ENCODE data around the gene PAK5.

Gene PAK5

DNA sequence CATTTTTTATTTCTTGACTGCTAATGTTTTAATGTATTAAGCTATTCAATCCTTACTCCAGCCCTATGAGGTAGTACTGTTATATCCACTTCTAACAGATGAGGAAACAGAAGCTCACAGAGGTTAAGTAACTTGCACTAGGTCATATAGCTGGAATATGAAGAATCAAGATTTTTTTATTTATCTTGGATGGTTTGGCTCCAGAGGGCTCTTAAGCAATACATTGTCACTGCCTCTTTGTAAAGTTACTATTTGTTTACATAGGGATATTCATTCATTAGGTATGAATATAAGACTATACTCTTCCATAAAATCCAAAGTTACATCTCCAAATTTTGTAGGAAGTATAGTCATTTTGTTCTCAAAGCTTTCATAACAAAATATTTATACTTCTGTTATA is 210.7 kb downstream of the PAK5 start:
- no peak for DNase-seq (ENCODE audit: insufficient read length, low spot score)
- no peak for FAIRE-seq

DNA sequence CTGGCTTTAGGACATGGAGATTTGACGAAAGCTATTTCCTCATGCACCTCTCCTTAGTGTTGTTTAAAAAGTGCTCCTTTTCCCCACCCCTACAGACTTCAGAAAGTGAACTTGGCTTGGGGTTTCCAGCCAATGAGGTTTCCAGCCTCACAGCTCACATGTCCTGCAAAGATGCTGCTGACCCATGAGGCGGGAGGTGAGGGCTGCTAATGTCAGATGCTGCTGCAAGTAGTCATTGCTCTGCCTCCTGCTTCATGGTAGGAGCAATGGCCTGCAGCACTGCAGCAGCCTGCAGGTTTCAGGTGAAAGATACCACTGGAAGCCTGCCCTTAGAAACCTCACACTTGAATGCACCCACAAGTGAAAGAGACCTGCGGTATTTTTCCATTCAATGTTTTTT is 211.7 kb downstream of the PAK5 start:
- FAIRE-seq (no peak), DNase-seq (ENCODE audit: insufficient read length, low spot score) (no peak)

DNA sequence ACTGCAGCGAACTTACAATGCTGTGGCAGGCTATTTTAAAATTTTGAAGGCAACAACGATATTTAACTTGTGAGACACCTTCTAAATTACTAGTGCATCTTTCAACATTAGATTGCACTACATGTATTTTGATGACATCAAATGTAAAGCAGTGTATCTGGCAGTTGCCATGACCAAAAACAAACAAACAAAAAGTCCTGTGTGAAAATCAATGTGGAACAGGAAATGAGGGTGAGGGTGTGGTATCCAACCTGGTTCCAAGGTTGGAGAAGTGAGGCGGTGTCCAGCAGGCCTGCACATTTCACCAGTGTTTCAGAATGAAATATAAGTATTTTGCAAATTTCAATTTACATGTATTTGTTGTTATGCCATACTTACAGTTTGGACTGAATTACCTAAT is 212.5 kb downstream of the PAK5 start:
- no peak for FAIRE-seq
- DNase-seq (ENCODE audit: insufficient read length, low spot score): no peak

DNA sequence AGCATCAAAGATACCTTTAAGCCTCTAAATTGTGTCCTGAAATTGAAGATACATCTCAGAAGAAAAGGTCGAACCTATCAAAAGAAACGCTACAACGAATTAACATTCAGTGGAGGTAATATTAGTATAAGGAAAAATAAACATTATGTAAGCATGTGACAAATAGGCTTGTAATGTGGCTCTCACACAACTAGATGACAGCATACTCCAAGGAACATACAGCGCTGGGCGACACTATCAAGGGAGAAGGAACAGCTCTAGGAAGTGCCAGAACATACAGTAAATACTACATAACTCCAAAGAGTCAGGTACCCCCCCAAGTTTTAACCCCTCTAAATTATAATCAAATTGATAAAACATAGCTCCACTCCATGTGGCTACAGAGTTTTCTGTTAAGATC is 220.9 kb downstream of the PAK5 start:
- no peak for FAIRE-seq
- DNase-seq (ENCODE audit: insufficient read length, low spot score): no peak

DNA sequence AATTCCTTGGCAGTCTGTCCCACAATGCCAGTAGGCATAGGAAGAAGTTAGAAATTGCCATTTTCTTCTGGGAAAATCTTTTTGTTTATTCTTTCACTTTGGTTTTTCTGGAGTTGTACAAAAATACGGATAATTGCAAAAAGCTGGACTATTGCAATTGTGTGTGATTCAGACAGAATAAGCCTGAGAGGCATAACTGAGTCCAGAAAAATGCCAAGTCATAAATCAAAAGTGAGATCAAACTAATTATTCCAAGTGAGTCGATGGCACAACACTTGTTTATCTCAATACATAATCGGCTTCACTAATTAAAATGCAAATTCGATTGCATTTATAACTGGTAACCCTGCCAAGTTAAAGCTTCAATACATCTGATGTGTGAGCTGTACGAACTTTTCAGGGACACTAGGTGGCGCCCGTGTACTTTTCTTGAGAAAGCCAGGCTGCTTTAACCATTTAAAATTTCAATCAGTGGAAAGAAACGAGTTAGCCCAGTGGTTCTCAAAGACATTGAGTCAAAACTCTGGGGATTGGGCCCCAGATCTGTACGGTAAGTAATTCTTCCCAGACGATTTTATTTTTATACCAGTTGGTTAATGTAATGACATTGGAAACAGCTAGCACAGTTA is 221.9 kb downstream of the PAK5 start:
- DNase-seq (ENCODE audit: insufficient read length, low spot score) (no peak), FAIRE-seq (peak; percentile 83)

DNA sequence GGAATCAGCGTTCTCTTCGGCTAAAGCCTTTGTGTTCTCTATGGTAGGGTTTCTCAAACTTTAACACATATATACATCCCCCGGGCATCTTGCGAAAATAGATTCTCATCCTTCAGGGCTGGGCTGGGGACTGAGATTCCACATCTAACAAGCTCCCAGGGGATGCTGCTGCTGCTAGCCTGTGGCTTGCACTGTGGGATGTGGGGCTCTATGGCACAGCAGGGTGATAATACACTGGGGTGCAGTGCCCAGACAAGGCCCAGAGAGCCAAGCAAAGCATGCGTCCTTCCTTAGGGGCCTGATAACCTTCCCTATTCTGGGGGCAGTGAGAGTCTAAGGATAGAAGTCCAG is 222.4 kb downstream of the PAK5 start:
- no peak for DNase-seq (ENCODE audit: insufficient read length, low spot score)
- no peak for FAIRE-seq

DNA sequence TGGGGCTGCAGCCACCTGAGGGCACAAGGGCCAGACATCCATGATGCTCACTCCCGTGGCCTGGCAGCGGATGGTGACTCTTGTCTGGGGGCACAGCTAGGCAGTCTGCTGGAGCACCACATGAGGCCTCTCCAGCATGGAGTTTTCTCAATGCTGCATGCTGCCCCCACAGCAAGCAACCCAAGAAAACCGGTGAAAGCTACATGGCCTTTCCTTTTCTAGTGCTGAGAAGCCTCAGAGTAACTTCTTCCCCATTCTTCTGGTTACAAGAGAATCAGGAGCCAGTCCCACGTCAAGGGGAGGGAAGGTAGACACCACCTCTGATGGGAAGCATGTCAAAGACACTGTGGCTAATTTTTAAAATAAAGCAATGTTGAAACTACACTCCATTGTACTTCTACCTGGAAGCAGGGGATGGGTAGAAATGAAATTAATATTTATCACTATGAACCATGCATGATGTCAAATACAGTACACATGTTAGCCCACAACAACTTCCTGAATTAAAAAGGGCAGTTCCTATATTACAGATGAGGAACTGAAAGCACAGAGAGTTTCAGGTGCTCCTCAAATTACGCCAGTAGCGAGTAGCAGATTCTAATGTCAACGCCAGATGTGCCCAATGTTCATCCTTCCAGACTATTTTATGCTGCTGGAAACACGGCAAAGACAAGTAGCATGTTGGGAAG is 223.0 kb downstream of the PAK5 start:
- DNase-seq (ENCODE audit: insufficient read length, low spot score) (peak; percentile 16), FAIRE-seq (peak; percentile 84)

DNA sequence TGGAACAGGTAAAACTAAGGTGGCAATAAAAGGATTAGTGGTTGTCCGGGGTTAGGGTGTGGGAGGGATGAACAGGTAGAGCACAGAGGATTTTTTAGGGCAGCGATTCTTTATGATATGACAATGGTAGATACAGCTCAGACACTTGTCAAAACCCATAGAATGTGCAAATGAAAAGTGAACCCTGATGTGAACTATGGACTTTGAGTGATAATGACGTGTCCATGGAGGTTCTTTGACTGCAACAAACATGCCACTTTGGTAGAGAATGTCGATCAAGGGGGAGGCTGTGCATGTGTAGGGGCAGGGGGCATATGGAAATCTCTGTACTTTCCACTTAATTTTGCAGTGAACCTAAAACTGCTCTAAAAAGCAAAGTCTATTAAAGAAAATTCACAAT is 223.8 kb downstream of the PAK5 start:
- DNase-seq (ENCODE audit: insufficient read length, low spot score) (no peak), FAIRE-seq (peak; percentile 68)

DNA sequence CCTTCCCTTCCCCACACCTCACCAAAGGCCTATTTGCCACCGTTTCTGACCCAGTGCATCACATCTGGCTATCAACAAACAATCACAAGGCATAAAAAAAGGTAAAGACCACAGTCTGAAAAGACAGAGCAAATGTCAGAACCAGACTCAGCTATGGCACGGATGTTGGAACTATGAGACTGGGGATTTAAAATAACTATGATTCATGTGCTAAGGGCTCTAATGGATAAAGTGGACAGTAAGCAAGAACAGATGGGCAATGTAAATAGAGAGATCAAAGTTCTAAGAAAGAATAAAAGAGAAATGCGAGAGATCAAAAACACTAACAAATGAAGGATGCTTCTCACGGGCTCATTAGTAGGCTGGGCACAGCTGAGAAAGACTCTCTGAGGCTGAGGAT is 225.0 kb downstream of the PAK5 start:
- DNase-seq (ENCODE audit: insufficient read length, low spot score) (no peak), FAIRE-seq (no peak)

DNA sequence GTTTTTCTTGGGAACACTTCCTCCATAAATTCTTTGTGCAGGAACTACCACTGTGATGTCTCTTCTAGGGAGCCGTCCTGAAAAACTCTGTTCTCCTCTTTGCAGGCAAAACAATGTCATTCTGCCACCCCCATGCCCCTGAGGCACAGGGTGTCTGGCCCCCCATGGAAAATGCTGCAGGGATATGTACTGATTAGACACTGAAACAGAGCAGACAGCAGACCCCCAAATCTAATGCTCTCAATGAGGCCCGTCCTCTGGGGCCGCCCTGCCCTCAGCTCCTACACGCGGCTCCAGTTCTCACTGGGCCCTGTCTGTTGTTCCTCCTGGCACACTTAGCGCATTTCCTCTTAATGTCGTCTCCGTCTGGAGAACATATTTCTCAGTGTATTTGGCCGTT is 227.0 kb downstream of the PAK5 start:
- no peak for FAIRE-seq
- DNase-seq (ENCODE audit: insufficient read length, low spot score): no peak

DNA sequence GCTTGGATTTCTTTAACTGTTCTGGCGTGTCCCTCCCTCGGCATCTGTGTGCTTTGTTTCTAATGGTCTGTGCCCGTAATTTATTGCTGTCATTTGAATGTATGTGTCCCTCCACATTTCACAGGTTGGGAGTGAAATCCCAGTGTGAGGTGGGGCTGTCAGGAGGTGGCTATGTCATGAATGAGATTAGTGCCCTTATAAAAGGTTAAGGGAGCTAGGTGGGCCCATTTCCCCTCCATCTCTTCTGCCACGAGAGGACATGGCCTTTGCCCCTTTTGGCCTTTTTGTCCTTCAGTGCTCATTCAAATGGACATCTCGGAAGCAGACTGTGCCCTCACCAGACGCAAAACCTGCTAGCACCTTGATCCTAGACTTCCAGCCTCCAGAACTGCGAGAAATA is 228.2 kb downstream of the PAK5 start:
- FAIRE-seq (no peak), DNase-seq (ENCODE audit: insufficient read length, low spot score) (no peak)

DNA sequence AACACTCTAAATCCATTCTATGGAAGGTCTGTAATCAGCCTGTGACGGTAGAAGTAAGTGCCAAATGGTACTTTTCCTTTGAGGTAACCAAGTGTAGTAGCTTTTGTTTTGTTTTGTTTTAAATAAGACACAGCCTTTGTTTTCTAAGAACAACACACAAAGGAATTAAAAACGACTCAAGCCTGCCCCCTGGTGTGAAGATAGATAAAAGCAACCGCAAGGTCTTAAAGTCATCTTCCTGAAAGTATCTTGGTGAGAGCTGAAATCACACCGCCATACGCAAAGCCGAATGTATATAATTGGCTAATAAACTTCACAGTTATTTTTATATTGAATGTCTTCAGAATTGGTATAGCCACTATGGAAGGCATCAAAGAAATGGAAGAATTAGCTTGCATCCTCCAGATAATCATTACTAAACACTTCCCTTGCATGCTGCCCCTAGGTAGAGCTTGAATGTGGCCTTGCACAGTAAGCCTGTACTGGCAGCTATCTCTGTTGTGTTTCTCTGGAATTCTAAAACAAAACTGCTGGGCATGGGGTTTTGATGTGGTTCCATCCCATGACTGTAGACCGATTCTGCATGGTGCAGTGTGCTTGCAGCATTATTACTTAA is 228.9 kb downstream of the PAK5 start:
- DNase-seq (ENCODE audit: insufficient read length, low spot score): no peak
- no peak for FAIRE-seq

DNA sequence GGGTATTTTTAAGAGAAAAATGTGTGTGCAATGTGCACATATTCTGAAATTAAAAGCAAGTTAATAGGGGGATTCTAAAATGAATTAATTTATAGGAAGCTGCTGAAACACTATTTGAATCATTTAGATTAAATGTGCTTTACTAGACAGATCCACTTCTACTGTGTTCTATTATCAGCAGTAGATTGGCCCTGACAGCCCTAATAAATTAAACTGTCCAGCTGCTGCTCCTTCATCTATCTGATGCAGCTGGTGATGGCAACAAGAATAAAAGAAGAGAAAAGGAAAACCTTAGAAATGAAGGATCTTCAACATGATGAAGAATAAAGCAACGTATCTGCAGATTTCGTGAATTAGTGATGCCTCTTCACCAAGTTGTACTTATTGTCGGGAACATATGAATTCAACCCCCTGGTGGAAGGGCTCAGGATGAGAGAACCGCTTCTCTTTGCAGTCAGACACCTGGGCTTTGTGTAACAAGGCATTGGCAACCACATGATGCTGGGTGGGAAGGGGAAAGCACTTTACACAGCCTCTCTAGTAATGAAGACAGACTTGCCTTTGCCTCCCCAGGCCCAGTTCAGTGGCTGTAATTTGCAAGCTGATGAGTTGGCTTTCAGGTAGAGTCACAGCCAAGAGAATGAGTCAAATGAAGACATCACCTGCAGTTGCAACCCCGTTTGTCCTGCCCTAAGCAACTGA is 230.1 kb downstream of the PAK5 start:
- FAIRE-seq: no peak
- no peak for DNase-seq (ENCODE audit: insufficient read length, low spot score)

DNA sequence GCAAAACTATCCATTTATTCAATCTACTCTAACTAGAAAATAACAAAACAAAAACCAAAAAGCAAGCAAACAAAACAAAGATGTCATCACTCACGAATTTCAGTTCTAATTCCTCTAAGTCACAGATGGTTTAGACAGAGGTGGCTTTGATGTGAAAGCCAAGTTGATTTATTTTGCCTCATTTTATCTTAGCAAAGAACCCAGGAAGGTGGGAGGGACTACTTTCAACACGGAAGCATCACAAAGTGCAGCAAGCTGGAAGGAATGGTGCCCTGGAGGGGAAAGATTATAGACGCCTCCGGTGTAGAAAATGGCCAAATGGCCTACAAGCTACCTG is 236.1 kb downstream of the PAK5 start:
- FAIRE-seq: no peak
- no peak for DNase-seq (ENCODE audit: insufficient read length, low spot score)

DNA sequence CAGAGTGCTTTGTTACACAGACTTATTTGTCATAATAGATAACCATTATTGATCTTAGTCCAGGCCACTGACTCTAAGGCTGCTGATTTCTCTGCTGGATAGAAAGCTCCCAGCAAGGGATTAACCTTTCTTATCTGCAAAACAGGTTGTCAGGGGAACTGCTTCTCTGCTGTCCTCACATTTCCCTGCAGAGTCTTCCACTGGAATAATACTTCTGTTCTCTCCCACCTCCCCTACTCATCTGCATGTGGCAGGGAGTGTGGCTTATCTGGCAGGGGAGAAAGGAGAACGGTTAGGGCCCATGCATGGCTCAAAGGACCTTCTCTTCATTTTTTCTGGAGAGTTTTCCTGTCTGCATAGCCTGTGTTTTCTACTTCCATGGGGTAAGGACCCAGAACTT is 238.3 kb downstream of the PAK5 start:
- no peak for DNase-seq (ENCODE audit: insufficient read length, low spot score)
- no peak for FAIRE-seq

DNA sequence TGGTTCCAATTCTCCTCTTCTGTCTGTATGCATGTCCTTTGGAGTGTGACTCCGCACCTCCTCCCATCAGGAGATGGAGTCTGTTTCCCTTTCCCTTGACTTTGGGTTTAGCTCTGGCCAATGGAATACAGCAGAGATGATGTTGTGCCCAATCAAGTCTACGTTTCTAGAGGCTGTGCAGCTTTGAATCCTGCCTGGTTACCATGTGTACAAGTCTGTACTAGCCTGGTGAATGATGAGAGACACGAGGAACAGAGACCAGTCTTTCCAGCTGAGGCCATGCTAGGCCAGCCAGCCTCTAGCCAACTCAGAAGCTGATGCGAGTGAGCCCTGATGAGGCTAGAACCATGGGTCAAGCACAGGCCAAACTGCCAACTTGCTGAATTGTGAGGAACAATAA is 241.3 kb downstream of the PAK5 start:
- no peak for DNase-seq (ENCODE audit: insufficient read length, low spot score)
- FAIRE-seq: no peak

DNA sequence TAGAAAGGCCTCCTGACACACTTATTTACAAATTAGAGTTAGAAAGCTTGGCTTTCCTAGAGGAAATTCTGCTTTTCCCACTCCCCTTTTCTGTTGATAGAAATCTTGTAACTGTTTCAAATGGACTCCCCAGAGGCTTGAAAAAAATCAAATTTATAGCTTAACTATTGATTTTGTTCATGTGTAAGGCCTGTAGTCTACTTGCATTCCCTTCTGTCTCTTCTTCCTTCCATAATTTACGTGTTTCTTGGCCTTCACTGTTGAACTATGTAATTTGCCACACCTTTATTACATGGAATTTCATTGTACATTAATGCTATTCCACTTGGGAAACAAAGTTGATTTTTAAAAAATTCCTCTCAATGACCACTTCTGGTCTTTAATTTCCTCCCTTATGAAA is 243.1 kb downstream of the PAK5 start:
- no peak for DNase-seq (ENCODE audit: insufficient read length, low spot score)
- no peak for FAIRE-seq

DNA sequence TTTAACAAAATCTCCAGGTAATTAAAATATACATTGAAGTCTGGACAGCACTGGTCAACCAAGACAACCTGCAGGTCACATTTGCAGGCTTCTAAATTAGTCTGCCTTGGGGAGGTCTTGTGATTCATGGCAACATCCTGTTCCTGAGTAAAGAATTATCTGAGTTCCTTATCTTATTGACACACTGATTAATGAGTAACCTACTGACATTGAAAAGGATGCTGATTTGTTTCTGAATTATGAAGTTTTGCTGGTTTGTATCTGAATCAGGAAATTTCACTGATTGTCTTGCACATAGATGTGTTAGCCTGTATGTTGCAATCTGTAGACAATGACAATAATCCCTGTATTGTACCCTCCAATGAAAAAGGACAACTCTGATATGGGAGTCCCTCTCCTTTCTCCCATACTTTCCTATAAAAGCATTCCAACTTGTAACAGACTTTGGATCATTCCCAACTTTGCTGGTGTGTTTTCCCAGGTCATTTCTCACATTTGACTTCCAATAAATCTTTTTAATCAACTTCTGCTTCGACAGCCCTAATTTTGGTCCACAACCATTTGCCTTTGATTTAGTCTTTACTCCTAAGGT is 244.5 kb downstream of the PAK5 start:
- no peak for FAIRE-seq
- DNase-seq (ENCODE audit: insufficient read length, low spot score): no peak

DNA sequence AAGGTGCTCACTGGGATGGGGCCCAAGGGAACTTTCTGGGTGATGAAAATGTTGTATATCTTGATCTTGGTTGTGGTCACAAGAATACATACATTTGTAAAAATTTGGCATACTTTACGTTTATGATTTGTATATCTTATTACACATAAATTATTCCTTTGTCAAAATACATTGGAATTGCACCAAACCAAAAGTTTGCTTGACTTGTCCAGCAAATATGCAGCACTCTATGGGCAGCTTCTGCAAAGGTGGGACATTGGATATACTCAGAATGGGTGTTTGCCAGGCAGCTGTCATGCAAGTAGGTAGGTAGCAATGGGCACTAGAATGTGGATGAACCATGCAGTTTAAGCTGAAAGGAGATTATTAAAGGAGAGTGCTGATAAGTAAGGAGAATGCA is 246.5 kb downstream of the PAK5 start:
- DNase-seq (ENCODE audit: insufficient read length, low spot score) (no peak), FAIRE-seq (no peak)

DNA sequence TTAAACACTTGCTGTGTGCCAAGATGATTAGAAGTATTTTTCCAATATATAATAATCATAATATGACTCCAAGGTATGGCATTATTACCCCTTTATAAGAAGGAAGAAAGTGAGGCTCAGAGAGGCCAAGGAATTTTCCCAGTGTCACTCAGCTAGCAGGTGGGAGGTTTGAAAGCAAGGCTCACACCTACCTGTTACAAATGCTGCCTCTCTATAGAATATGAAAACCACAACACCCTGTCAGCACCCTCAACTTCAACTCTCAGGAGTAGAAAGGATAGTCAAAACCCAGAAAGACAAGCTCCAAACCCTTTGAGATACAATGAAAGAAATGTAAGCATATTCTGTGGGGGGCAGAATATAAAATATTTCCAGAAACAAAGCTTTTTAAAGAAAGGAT is 247.8 kb downstream of the PAK5 start:
- no peak for DNase-seq (ENCODE audit: insufficient read length, low spot score)
- no peak for FAIRE-seq

DNA sequence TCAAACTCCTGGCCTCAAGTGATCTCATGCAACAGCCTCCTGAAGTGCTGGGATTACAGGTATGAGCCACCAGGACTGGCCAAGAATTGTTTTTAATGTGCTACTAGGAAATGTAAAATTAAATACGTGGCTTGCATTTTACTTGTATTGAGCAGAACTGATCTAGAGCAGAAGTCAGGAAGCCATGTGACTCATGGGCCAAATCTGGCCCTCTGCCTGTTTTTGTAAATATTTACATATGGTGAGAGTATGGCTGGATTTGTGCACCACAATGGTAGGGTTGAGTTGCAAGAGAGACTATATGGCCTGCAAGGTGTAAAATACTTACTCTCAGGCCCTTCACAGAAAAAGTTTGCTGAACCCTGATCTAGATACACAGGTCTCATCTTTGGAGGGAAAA is 248.7 kb downstream of the PAK5 start:
- FAIRE-seq: no peak
- no peak for DNase-seq (ENCODE audit: insufficient read length, low spot score)

DNA sequence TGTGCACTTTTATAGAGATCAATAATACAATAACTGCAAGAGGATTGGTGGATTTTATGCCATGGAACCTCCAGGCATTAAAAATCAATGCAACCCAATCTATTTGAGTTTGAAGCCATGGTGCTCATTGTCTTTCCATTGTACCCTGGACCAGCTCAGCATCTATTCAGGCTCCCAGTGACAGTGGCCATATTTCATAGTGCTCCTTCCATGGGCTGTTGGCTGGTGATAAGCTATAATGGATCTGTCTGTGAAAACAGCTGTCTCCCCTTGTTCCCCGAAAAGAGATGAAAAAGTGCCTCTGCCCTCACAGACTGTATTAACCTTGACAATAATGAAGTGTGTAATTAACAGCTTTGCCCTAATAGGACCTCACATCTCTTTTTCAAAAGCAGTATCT is 250.2 kb downstream of the PAK5 start:
- no peak for FAIRE-seq
- no peak for DNase-seq (ENCODE audit: insufficient read length, low spot score)
